K562 (cell line): Measurements from ENCODE around the gene PRSS27. TPM values are rescaled to one million over a fixed set of nuclear protein-coding genes. Genes with fewer than 3 reads are reported as not detected.
"Not testable (repeated sequence)": the region's sequence is repeated elsewhere in the genome, so short reads cannot be mapped to it uniquely, and the experiment has no call there.

Experiments used
- ATAC-seq: fragments of 200-7000 bp; cut with Tn5 transposase; 3 replicates; pipeline ENCODE4 v1.9.1; 2020; ENCODE audit warnings: moderate library complexity
- BruUV-seq: library from RNA; stranded (reverse); fragments of 400-500 nt; replicated peaks from 2 replicates; lab custom pipeline; 2021; lab: Mats Ljungman, UMichigan
- CTCF ChIA-PET: fragments of 300-600 bp; formaldehyde crosslinking; extraction: SDS; loops from one replicate; lab custom pipeline; 2021; ENCODE audit warnings: low intra/inter-chr PET ratio; lab: Yijun Ruan, JAX
- POLR2A ChIA-PET: fragments of 300-600, 350-650 bp; sonication (Branson Sonifier 250); formaldehyde crosslinking; extraction: SDS; loops from one replicate; lab custom pipeline; 2021; ENCODE audit warnings: antibody characterized with exemption, inconsistent platforms; lab: Yijun Ruan, JAX
- DNase-seq, 4 experiments: peaks; one replicate each; pipeline versions ENCODE4 v3.0.0 to v3.0.0-alpha.2; 2011 to 2018; ENCODE audit warnings: low spot score in 3 of 4, mixed read lengths in 3 of 4; ENCODE audit errors: extremely low read depth in 1 of 4
- FAIRE-seq: peaks from 2 replicates; lab custom pipeline; 2011; peaks lifted over from hg19 to GRCh38; lab: Jason Lieb, UNC
- H2AFZ ChIP-seq: 2 replicates; pipeline ENCODE4 v1.6.0; 2011; ENCODE audit warnings: low read depth, low read length, control low read depth, inconsistent platforms
- H3K27ac ChIP-seq: fragments of 200-600 bp; 3 replicates; pipeline ENCODE4 v1.8.0; 2011; ENCODE audit warnings: low read depth, mild to moderate bottlenecking, control low read depth, inconsistent platforms, low read length, moderate library complexity, mixed read lengths; ENCODE audit errors: extremely low read depth
- H3K27me3 ChIP-seq, 2 experiments: fragments of 300-600 bp in 1 of 2; 2 replicates in 1 of 2; 3 replicates in 1 of 2; pipeline versions ENCODE4 v1.6.0 to v1.8.0; 2011; ENCODE audit warnings: inconsistent platforms in 2 of 2, low read length in 2 of 2, mild to moderate bottlenecking in 1 of 2, mixed read lengths in 1 of 2, moderate library complexity in 1 of 2; ENCODE audit not compliant: control insufficient read depth in 2 of 2, insufficient read depth in 2 of 2
- H3K36me3 ChIP-seq: fragments of 300-600 bp; 3 replicates; pipeline ENCODE4 v1.8.0; 2011; ENCODE audit warnings: mild to moderate bottlenecking, low read length, inconsistent platforms; ENCODE audit not compliant: control insufficient read depth, insufficient read depth
- H3K4me1 ChIP-seq, 2 experiments: fragments of 200-600 bp in 1 of 2; replicated peaks in 1 of 2; 2 replicates in 1 of 2; 3 replicates in 1 of 2; pipeline versions ENCODE4 v1.5.1 to v1.8.0; 2011; ENCODE audit warnings: inconsistent platforms in 2 of 2, low read length in 2 of 2, mild to moderate bottlenecking in 1 of 2, mixed read lengths in 1 of 2, moderate library complexity in 1 of 2; ENCODE audit not compliant: control insufficient read depth in 2 of 2, insufficient read depth in 2 of 2
- H3K4me2 ChIP-seq: 2 replicates; pipeline ENCODE4 v1.6.1; 2011; ENCODE audit warnings: low read length, control low read depth, inconsistent platforms, mixed read lengths; ENCODE audit not compliant: insufficient read depth
- H3K4me3 ChIP-seq: fragments of 200-600 bp; sonication (generic), shearing (Covaris generic); 2 replicates; pipeline ENCODE4 v1.5.1; 2016; ENCODE audit warnings: control low read depth, inconsistent platforms
- H3K79me2 ChIP-seq: fragments of 200-600 bp; 3 replicates; pipeline ENCODE4 v1.8.0; 2011; ENCODE audit warnings: low read length, inconsistent platforms; ENCODE audit not compliant: control insufficient read depth, insufficient read depth
- H3K9ac ChIP-seq, 2 experiments: 2 replicates each; pipeline versions ENCODE4 v1.6.0 to v1.6.1; 2011; ENCODE audit warnings: low read depth in 2 of 2, low read length in 2 of 2, control low read depth in 1 of 2, inconsistent platforms in 1 of 2, mild to moderate bottlenecking in 1 of 2, mixed read lengths in 1 of 2; ENCODE audit not compliant: insufficient read depth in 1 of 2
- H3K9me1 ChIP-seq: one replicate; pipeline ENCODE4 v1.6.0; 2011; ENCODE audit warnings: inconsistent platforms, mild to moderate bottlenecking, low read length, moderate library complexity; ENCODE audit not compliant: control insufficient read depth, insufficient read depth
- H3K9me3 ChIP-seq: replicated peaks from 2 replicates; pipeline ENCODE4 v1.5.1; 2011; ENCODE audit warnings: low read depth, low read length, inconsistent platforms; ENCODE audit not compliant: control insufficient read depth, insufficient read depth
- H4K20me1 ChIP-seq: replicated peaks from 2 replicates; pipeline ENCODE4 v1.6.1; 2011; ENCODE audit warnings: low read length, inconsistent platforms, mixed read lengths; ENCODE audit not compliant: control insufficient read depth, insufficient read depth
- CTCFL ChIP-seq: IDR thresholded peaks from 2 replicates; pipeline ENCODE4 v1.6.1; 2011; ENCODE audit warnings: borderline replicate concordance, low read depth, mild to moderate bottlenecking, moderate library complexity, low read length; ENCODE audit not compliant: insufficient read depth, poor library complexity, severe bottlenecking
- JUN ChIP-seq, 2 experiments: sonication (generic) in 1 of 2; formaldehyde crosslinking in 1 of 2; IDR thresholded peaks; 2 replicates each; pipeline versions ENCODE4 v1.6.1 to v1.8.0; 2012 to 2022; ENCODE audit warnings: borderline replicate concordance in 2 of 2, mild to moderate bottlenecking in 2 of 2, improper control_type of control experiment in 1 of 2, low read depth in 1 of 2, low read length in 1 of 2, missing genetic modification reagents in 1 of 2
- RAD51 ChIP-seq: fragments of 450-650 bp; IDR thresholded peaks from 2 replicates; pipeline ENCODE4 v1.7.1; 2016; ENCODE audit warnings: low read depth, mild to moderate bottlenecking, borderline replicate concordance
- WGBS: fragments of 100-300 bp; shearing (Covaris generic); methylation state at CpG from one replicate; pipeline ENCODE4 v1.1.6; 2016; ENCODE audit warnings: low coverage, mixed read lengths; ENCODE audit not compliant: insufficient coverage; ENCODE audit errors: missing lambda C conversion rate; 5-methylcytosine and 5-hydroxymethylcytosine counted together
- in situ Hi-C: fragments of 300-500 bp; cut with MboI; formaldehyde crosslinking; loops from 4 replicates; pipeline ENCODE4 v1.15.0; 2018; ENCODE audit warnings: inconsistent platforms, mixed read lengths
- intact Hi-C: fragments of 100-400 bp; cut with micrococcal nuclease; formaldehyde crosslinking; loops from 2 replicates; pipeline ENCODE4 v1.14.2; 2022
- polyA plus RNA-seq, 8 experiments: library from polyadenylated mRNA; depleted of rRNA in 4 of 8; stranded (reverse) in 5 of 8; unstranded in 3 of 8; fragments of >200 nt; fragmentation: Nextera tagmentation in 2 of 8; fragmentation: Illumina TruSeq in 1 of 8; extraction: Ambion mirVana in 2 of 8; extraction: Trizol in 1 of 8; gene quantifications; 2 replicates each; pipeline versions ENCODE4 v1.2.1 to v1.2.3, GENCODE V29; 2011 to 2014; ENCODE audit warnings: inconsistent platforms in 1 of 8, missing spikeins in 1 of 8
- total RNA-seq, 7 experiments: library from RNA; depleted of rRNA in 6 of 7; stranded (reverse); fragments of >200 nt in 6 of 7; fragmentation: Illumina TruSeq in 2 of 7; extraction: Trizol in 2 of 7; gene quantifications; 2 replicates each; pipeline versions ENCODE4 v1.2.1 to v1.2.3, GENCODE V29; 2011 to 2021; ENCODE audit warnings: low replicate concordance in 1 of 7

PRSS27 gene
- total and polyA plus RNA-seq, 9 of the 15 experiments (the other 6 are each of a cell fraction or from before 2014, with no cell fraction given), result 0.09 to 0.20 (median 0.17) TPM; not detected in 5

DNA sequence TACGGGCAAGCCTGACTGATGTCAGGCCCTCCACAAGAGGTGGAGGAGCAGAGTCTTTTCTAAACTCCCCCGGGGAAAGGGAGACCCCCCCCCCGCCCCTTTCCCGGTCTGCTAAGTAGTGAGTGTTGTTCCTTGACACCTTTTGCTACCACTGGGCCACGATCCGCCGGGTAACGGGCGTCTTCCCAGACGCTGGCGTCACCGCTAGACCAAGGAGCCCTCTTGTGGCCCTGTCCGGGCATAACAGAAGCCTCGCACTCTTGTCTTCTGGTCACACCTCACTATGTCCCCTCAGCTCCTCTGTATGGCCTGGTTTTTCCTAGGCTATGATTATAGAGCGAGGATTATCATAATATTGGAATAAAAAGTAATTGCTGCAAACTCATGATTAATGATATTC is 50.0 kb downstream of the PRSS27 start (continued):
- TF ChIP-seq CTCFL, result peak; percentile 86
- TF ChIP-seq JUN (IDR thresholded peaks at IDR 0.05; ENCODE audit: borderline replicate concordance, low read depth, low read length), result 0 out of 2 replicates have a peak, but pooled peaks have one; percentile 58
- TF ChIP-seq JUN (CRISPR knock-in tag; IDR thresholded peaks at IDR 0.05; ENCODE audit: borderline replicate concordance), result not testable (repeated sequence)

DNA sequence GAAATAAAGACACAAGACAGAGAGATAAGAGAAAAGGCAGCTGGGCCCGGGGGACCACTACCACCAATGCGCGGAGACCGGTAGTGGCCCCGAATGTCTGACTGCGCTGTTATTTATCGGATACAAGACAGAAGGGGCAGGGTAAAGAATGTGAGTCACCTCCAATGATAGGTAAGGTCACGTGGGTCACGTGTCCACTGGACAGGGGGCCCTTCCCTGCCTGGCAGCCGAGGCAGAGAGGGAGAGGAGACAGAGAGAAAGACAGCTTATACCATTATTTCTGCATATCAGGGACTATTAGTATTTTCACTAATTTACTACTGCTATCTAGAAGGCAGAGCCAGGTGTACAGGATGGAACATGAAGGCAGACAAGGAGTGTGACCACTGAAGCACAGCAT is 50.4 kb downstream of the PRSS27 start:
- H3K27ac ChIP-seq, H3K9ac ChIP-seq, FAIRE-seq, DNase-seq, H3K9me1 ChIP-seq, in situ Hi-C loops, H3K4me3 ChIP-seq, H2AFZ ChIP-seq, intact Hi-C loops, H4K20me1 ChIP-seq, H3K27me3 ChIP-seq, ATAC-seq, CTCF ChIA-PET, H3K9me3 ChIP-seq, BruUV-seq, POLR2A ChIA-PET: not testable (repeated sequence)
- Histone ChIP-seq H3K79me2 (peaks cover 16% of the 10 kb centered on the region), H3K4me2 (peak overlapping the region; percentile 25; the same call in 1 of the 2 replicates), H3K36me3 (peaks cover 19% of the 10 kb centered on the region; the same call in 1 of the 3 replicates), H3K4me1 (peaks cover 8 to 12% of the 10 kb centered on the region in 2 experiments)
- WGBS, result 62% methylated on average over 7 of the region's 10 CpGs
- TF ChIP-seq RAD51, result peak; percentile 55

- ATAC-seq, in situ Hi-C loops, H3K4me3 ChIP-seq, intact Hi-C loops, H3K4me2 ChIP-seq, POLR2A ChIA-PET, FAIRE-seq, H3K9ac ChIP-seq, H2AFZ ChIP-seq, H3K9me1 ChIP-seq, BruUV-seq, H3K27me3 ChIP-seq, CTCF ChIA-PET, H3K27ac ChIP-seq, DNase-seq, H4K20me1 ChIP-seq, H3K9me3 ChIP-seq, H3K79me2 ChIP-seq: not testable (repeated sequence)
- Histone ChIP-seq H3K4me1 (peaks cover 1 to 22% of the 10 kb centered on the region in 2 experiments; a peak in 4 of 5 replicates), H3K36me3 (peaks cover 19% of the 10 kb centered on the region; the same call in 1 of the 3 replicates)
- WGBS, result 83% methylated on average over 7 of the region's 7 CpGs
Observed at GRCh38 chr16:2666671-2667070, 53.4 kb downstream of the PRSS27 start.
